Measurements from ENCODE around the gene OCSTAMP. TPM values are rescaled to one million over a fixed set of nuclear protein-coding genes. Genes with fewer than 3 reads are reported as not detected.
A peak's percentile ranks its signal among the peaks of the same experiment; 100 is the strongest.

OCSTAMP gene
- total RNA-seq, 1 experiment from 2014 or later = not detected

DNA sequence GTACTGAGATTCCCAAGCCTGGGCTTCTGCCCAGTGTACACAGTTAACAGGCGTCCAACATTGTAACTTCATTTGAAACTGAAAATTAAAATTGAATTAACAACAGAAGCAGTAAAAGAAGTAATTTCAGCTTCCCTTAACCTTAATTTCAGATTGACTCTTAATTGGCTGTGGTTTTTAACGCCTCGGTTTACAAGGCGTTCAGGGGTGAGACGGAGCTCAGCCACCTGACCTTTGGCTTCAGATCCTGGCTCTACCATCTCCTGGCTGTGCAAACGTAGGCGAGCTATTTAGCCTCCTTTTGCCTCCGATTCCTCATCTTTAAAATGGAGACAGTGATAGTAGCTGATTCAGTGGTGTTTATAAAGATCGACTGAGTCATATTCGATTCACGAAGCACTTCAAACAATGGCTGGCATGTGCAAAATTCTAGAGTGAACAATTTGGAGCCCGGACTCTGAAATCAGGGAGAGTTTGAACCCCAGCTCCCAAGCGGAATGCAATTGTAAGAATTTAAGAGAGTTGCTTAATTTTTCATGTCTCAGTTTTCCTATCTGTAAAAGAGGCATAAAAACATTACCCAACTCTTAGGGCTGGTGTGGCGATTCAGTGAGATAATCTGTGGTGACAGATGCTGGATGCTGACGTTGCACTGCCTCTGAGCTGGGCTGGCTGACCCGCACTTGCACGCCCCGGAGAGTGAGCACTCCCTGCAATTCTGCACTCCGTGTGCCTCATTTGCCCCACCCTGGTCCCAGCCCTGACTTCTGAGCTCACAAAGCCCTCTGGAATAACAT lies 23.5 kb upstream of the OCSTAMP start:
- DNase-seq (ENCODE audit: low read depth) = no peak

DNA sequence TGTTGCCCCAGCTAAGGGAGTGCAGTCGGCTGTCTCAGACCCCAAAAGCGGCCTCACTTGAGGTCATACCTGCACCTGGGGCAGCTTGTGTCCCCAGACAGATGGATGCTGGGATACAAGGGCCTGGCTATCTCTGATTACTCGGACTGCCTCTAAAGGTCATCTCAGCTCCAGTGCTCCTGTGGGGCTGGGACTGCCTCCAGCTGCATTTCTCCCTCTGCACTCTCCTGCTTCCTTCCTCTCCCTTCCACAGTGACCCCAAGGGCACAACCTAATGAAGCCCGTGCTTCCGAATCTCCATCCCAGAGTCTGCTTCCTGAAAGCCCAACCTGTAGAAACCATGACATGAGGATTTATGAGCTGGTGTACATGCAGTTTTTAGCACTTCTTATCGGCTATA lies 22.8 kb upstream of the OCSTAMP start:
- no peak for DNase-seq (ENCODE audit: low read depth)

DNA sequence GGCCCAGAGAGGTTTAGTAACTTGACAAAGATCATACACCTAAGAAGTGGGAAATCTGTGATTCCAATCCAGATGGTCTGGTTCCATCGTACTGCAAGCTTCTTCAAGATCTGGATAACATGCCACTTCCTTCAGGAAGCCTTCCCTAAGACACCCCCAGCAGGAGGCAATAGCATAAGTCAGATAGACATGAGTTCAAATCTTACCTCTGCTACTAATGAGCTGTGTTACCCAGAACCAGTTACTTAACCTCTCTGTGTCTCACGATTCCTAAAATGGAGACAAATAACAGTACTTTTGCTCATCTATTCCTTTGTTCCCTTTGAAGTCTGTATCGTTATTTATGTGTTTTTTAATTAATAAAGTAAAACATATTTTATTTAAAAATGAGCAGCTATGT lies 22.3 kb upstream of the OCSTAMP start:
- no peak for DNase-seq (ENCODE audit: low read depth)

DNA sequence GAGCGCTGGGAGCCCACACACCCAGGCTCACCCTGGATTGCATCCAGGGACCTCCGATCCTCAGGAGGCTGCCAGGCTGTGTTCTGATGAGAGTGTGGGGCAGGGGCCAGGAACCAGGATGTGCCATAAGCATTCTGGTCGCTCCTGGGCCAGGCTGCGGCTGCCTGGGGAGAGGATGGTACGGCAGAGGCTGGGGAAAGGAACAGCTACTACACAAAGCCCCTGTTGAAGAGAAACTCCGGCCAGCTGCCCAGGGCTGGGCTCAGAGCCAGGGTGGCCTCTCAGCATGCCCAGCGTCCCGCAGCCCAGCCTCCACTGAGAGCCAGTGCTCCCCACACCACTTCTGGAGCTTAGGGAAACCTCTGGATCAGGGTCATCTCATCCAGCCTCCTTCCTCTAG lies 21.7 kb upstream of the OCSTAMP start:
- no peak for DNase-seq (ENCODE audit: low read depth)

DNA sequence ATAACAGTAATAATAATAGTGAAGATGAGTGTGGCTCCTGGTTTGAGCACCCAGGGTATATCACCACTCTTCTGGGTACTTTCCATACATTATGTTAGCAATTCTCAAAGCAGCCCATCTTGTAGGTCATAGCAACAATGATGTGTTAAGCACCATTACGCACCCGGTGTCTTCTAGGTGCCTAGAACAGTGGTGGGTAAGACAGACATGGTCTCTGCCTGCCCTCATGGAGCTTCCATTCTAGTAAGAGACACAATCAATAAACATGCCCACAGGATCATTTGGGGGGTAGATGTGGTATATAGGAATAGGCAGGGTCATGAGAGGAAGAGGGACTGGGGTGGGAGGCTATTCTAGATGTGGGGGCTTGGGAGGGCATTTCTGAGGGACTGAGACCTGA lies 21.0 kb upstream of the OCSTAMP start:
- no peak for DNase-seq (ENCODE audit: low read depth)

DNA sequence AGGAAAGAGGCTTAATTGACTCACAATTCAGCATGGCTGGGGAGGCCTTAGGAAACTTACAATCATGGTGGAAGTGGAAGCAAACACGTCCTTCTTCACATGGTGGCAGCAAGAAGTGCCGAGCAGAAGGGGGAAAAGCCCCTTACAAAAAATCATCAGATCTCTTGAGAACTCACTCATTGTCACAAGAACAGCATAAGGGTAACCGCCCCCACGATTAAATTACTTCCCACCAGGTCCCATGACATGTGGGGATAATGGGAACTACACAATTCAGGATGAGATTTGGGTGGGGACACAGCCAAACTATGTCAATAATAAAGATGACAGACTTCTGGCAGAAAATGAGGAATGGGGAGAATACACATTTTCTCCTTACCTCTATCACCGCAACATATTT lies 20.5 kb upstream of the OCSTAMP start:
- DNase-seq (ENCODE audit: low read depth) = no peak

DNA sequence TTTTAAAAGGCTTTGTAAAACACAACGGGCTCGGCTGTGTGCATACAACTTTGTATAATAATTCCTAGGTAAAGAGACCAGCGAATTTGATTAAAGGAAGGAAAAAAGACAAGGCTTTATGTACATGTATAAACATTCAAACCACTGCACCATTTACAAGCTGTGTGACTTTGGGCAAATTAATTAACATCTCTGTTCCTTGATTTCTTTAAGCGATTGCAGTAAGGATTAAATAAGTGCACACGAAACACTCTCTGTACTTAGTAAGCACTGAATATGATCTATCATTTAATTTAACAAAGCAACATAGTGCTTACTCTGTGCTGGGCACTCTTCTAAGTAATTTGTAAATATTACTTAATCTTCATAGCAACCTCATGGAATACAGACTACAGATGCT lies 19.5 kb upstream of the OCSTAMP start:
- DNase-seq (ENCODE audit: low read depth) = no peak

DNA sequence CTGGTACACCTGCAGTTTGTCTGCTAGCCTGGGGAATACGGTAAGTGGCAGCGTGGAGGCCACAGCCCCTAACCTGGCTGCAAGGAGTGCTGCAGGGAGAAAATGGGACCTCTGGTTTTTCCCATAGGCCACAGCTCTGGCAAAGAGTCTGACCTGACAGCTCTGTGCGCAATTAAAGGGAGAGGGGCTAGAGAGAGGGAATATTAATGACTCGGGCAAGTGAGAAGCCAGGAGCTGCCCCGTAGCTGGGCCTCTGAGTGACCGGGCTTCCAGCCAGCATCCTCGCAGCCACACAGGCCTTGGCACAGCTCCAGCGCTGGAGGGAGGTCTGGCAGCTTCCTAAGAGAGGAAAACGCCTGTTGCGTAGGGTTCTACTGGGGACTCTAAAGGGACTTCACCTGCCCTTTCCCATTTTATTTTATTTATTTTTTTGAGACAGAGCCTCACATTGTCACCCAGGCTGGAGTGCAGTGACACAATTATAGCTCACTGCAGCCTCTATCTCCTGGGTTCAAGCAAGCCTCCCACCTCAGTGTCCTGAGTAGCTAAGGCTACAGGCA lies 18.2 kb upstream of the OCSTAMP start:
- peak; percentile 11 for DNase-seq (ENCODE audit: low read depth)

DNA sequence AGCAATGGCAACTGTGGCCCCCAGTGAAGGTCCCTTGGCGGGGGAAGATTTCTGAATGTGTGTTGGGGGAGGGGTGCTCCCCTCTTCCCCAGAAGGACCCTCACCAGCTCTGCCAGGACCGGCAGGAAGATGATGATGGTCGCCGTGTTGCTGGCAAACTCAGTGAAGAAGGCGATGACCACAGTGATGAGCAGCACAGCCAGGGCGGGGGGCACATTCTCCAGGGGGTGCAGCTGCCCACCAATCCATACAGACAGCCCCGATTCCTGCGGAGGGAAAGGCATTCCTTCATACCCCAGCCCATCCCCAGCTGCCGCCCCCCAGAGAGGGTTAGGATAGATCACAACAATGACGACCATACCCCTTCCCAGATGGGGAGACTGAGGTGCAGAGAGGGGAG lies 15.7 kb upstream of the OCSTAMP start:
- no peak for DNase-seq (ENCODE audit: low read depth)

DNA sequence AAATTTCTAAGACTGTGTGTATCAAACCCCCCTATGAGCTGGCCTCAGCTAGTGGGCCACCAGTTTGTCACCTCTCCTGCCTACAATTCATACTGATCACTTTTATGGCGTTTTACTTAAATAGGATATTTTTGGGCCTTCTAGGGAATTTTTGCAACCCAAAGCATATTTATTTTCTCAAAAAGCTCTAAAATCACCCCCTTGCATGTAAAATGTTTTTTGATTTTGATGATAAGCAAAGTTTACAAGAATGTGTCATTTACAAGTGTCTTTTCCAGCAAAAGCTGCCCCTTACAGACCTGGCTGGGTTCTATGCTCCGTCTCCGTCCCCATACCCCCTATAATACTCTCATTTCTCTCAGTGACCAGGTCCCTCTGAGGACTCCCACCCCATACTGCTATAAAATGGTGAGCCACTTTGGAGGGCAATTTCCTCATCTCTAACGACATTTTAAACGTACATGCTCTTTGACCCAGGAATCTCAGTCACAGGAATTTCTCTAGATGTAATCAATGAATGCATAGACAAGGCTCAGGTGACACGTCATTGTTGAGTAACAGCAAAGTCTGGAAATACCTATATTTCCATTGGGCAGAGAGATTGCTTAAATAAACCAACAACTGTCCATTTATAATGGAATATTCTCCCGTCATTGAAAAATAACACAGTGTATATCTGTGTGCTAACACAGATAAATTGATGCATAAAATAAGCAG lies 13.9 kb upstream of the OCSTAMP start:
- no peak for DNase-seq (ENCODE audit: low read depth)

DNA sequence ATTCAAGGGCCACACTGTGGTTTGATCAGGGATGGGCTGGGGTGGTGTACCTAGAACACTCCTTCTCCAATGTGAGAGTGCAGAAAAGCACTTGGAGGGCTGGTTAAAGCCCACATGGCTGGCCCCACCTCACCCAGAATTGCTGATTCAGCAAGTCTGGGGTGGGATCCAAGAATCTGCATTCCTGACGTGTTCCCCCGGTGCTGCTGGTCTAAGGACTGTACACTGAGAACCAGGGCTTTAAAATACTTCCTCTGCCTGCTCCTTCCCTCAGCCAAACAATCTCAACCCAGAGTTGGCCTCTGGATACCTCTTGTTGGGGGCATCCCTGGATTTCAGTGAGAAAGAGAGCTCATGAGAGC lies 13.4 kb upstream of the OCSTAMP start:
- DNase-seq (ENCODE audit: low read depth) = no peak

DNA sequence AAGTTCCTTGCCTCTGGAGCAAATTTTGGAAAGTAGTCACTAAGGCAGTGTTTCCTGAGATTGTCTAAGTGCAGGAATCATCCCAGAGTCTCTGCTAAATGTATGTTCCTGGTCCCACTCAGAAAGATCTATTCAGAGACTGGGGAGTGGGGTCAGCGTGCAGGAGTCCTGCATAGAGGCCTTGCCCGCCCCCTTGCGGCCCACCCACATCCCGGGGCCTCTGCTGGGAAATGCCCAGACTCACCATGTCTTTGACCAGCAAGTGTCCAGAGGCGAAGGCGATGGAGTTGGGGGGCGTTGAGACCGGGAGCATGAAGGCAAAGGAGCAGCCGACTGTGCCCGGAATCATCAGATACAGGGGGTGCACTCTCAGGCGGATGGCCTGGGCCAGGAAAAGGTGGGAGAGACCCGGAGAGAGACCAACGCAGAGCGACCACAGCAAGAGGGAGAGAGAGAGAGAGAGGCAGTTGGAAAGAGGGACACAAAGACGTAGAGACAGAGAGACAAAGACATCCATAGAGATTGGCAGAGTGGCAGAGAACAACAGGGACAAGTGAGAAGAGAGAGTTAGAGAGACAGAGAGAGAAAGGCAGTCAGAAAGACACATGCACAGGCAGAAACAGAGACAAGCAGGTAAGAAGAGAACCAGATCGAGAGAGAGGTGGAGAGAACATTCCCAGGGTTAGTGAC lies 12.9 kb upstream of the OCSTAMP start:
- DNase-seq (ENCODE audit: low read depth) = no peak

DNA sequence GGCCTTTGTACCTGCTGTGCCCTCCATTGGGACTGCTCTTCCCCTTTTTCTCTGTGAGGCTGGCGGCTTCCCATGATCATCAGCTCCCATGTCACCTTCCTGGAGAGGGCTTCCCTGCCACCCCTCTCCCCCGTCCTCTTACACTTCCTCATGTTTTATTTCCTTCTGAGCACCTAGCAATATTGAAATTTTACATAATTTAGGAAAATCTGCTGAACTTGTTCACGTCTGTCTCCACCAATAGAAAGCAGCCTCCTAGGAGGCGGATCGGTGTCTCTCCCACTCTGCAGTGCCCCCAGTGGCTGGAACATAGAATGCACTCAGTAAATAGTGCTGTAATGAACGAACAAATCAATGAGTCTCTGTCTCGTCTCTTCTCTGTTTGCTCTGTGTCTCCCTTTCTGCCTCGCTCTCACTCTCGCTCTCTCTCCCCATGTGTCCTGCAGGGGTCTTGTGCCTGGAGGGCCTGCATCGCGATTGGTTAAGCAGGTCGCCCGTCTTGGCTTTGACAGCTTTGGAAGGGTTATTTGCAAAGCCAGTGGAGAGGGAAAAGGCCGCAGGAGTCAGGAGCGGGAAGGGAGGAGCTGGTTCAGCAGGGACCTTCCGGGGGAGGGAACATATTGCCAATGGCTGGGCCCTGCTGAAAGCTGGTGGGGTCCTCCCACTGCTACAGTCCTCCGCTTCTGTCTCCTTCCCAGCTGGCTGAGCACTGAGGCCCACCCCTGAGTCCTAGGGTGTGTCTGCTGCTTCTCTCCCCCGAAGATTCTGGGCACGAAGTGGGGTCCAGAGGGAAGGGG lies 12.1 kb upstream of the OCSTAMP start:
- peak; percentile 45 for DNase-seq (ENCODE audit: low read depth)

DNA sequence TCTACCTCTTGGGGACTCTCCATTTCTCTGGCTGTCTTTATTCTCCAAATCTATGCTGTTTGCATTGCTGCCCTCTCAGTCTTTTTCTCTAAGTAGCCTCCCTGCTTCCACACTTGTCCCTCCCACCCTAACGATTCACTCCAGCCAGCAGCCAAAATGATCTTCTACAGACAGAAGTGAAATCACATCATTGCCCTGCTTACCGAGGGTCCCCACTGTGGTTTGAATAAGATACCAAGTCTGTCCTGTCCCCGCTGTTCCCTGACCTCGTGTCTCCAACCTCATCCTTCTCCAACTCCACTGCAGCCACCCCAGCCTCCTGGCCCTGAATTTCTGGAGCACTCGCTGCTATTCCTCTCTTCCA lies 11.5 kb upstream of the OCSTAMP start:
- no peak for DNase-seq (ENCODE audit: low read depth)

DNA sequence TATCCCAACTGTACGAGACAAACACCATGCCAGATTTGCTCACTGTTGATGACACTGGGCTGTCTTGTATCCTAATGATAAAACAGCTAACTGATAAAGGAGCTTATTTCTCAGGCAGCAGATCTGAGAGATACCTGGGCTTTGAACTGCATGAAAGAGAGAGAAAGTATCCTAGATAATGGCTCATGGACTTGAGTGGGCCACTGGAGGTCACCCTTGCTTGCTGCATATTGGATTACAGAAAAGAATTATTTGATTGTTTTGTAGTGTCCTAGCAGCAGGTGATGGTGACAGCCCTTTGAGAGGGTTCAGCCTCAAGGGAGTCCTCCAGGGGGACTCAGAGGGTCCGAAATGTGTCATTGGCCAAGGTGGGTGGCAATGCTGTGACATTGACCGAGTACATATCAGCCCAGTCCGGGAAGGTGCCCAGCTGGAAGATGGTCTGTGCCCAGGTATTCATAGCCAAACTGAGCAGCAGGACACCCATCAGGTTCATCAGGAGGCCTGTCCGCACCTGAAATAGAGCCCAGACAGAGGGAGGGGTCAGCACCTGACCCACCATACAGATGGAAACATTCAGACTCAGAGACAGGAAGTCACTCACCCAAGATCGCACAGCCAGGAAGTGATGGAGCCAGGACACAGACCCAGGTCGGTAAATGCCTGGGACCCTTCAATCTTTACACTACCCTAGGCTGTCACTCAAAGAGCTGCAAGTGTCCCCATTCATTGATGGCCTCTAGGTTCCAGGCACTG lies 9.4 kb upstream of the OCSTAMP start:
- DNase-seq (ENCODE audit: low read depth) = no peak

DNA sequence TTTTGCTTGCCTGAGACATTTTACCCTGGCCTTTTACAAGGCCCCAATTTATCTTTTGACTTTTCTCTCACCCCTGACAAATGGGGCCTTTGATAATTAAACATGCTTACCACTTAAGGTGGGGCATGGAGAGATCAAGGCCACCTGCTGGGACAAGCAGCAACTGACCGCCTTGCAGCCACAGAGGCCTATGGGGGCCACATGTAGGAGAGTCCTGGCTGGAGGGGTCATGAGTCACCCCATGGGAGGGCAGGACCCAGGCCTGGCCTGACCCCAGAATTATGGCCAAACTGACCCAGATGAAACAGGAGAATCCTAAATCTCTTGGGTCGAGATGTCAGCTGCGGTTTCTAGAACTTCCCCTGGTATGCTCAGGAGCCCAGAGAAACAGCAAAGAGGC lies 8.5 kb upstream of the OCSTAMP start:
- no peak for DNase-seq (ENCODE audit: low read depth)

DNA sequence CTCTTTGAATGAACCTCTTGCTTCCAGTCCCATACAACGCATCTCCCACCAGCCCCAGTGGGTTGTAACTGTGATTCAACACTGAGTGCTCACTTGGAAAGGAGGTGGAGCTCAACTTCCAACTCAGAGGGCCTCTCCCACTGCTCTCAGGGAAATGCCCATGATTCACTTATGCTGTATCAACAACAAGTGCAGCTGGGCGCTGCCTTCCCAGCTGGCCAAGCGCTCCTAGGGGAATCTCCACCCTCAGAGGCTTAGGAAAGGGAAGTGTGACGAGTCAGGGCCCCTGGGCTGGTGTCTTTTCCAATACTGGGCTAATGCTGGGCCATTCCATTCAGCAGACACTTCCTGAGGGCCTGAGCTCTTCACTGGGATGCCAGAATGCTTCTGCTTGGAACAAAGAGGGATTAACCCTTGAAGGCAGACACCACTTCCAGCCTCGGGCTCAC lies 8.1 kb upstream of the OCSTAMP start:
- DNase-seq (ENCODE audit: low read depth) = peak; percentile 70

DNA sequence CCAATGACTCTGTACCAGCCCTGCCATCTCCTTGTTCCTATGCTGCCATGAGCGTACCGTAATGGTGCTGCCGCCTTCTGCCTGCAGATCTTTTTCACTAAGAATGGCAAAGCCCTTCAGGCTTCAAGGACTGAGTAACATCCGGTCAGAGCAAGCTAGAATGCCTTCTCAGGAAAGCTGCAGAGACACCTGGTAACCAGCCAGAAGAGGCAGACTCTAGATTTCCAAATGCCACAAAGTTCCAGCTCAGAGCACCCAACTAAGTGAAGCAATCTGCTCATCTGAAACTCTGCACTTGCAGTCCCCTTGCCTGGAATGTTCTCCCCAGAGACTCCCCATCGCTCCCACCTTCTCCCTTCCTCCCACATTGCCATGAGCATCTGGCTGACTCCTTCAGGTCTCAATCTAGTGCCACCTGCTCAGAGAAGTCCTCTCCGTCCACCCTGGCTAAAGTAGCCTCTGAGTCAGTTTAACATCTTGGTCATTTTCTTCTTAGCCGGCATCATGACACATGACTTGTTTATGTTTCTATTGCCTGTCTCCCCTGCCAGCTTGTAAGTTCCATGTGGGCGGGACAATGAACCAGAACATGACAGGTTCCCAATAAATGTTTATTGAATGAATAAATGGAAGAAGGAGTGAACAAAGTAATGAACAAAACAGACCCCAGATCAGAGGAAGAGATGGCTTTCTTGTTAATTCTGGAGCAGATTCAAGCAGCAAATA lies 6.9 kb upstream of the OCSTAMP start:
- DNase-seq (ENCODE audit: low read depth) = no peak

DNA sequence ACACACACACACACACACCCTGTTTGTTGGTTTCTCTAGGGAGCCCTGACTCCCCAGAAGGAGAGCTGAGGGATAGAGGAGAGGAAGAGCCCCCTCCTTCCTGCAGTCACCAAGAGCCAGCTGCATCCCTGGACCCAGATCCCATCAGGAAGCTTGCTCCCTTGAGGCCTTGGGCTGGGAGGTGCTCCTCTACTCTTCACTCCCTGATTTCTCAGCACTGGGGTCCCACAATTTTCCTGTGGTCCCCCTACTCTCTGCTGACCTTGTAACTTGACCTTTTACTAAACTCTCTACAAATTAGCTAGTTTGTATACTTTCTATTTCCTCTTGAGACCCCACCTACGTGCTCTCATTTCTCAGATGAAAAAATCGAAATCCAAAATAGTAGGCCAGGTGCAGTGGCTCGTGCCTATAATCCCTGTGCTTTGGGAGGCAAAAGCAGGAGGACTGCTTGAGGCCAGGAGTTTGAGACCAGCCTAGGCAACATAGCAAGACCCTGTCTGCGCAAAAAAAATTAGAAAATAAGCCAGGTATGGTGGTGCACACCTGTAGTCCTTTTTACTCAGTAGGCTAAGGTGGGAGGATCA lies 5.0 kb upstream of the OCSTAMP start:
- DNase-seq (ENCODE audit: low read depth) = no peak

DNA sequence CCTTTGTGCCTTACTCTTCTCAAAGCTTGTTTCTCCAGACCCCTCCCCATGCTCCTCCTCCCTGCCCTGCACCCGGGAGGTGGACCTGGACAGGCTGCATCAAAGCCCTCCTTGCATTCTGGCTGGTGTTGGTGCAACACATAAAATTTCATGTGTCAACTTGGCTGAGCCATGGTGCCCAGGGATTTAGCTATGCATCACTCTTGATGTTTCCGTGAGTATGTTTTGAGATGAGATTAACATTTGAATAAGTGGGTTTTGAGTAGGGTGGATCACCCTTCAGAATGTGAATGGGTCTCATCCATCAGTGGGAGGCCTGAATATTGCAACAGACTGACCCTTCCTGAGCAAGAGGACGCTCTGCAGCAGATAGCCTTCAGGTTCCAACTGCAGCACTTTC lies 4.4 kb upstream of the OCSTAMP start:
- no peak for DNase-seq (ENCODE audit: low read depth)

All from LHCN-M2 (cell line).